Left ventricle myocardium inferior (tissue), 1 donor: Measurements from ENCODE around the gene CHTF8. TPM values are rescaled to one million over a fixed set of nuclear protein-coding genes. Genes with fewer than 3 reads are reported as not detected.

Source experiments
- DNase-seq: peaks from one replicate; pipeline ENCODE4 v3.0.0-alpha.2; 2020
- H3K27ac ChIP-seq: fragments of 200-600 bp; replicated peaks from 2 replicates; pipeline ENCODE4 v1.8.0; 2021
- H3K27me3 ChIP-seq: fragments of 200-600 bp; 2 replicates; pipeline ENCODE4 v1.8.0; 2021; ENCODE audit warnings: low read depth
- H3K36me3 ChIP-seq: fragments of 200-600 bp; 2 replicates; pipeline ENCODE4 v1.8.0; 2021
- H3K4me1 ChIP-seq: fragments of 200-600 bp; 2 replicates; pipeline ENCODE4 v1.8.0; 2021
- H3K4me3 ChIP-seq: fragments of 200-600 bp; 2 replicates; pipeline ENCODE4 v1.8.0; 2021; ENCODE audit warnings: mild to moderate bottlenecking, moderate library complexity
- H3K9me3 ChIP-seq: fragments of 200-600 bp; replicated peaks from 2 replicates; pipeline ENCODE4 v1.8.0; 2021
- CTCF ChIP-seq: fragments of 200-600 bp; IDR thresholded peaks from 2 replicates; pipeline ENCODE4 v1.8.0; 2021; ENCODE audit warnings: antibody characterized with exemption, mild to moderate bottlenecking, borderline replicate concordance
- intact Hi-C: fragments of 100-400 bp; cut with micrococcal nuclease; formaldehyde crosslinking; loops from one replicate; pipeline ENCODE4 v1.11.0; 2022
- total RNA-seq: library from RNA; stranded (reverse); fragmentation: NEBNext Ultra II Directional; extraction: Animal tissue kit (Norgen Biotek cat#: 25700); gene quantifications from one replicate; pipeline ENCODE4 v1.2.1, GENCODE V29; 2021
- donor health status: DM: no; HTN: yes; CAD: no; lungs with severe emphysema.

Gene CHTF8
- total RNA-seq, 1 donor from 2014 or later, result 52.4 TPM

- peaks cover 5% of the 10 kb centered on the region for H3K36me3 ChIP-seq
- no peak overlapping the region for H3K4me3 ChIP-seq
- no peak overlapping the region for H3K27ac ChIP-seq
- H3K4me1 ChIP-seq, result peaks cover 12% of the 10 kb centered on the region
- no peaks in the 10 kb centered on the region for H3K27me3 ChIP-seq
- no peak for DNase-seq
- no peak for TF ChIP-seq CTCF
- H3K9me3 ChIP-seq, result no peaks in the 10 kb centered on the region
- intact Hi-C loops, result no loop called here
Observed at GRCh38 chr16:69084289-69084688, 48.1 kb downstream of the CHTF8 start.

- DNase-seq, result no peak
- H3K4me1 ChIP-seq, result peaks cover 6% of the 10 kb centered on the region
- intact Hi-C loops, result no loop called here
- no peak for TF ChIP-seq CTCF
- H3K27ac ChIP-seq, result no peak overlapping the region
- H3K4me3 ChIP-seq, result no peak overlapping the region
- H3K9me3 ChIP-seq, result no peaks in the 10 kb centered on the region
- H3K27me3 ChIP-seq, result no peaks in the 10 kb centered on the region
- H3K36me3 ChIP-seq, result peaks cover 5% of the 10 kb centered on the region
Observed at GRCh38 chr16:69083306-69083941, 49.0 kb downstream of the CHTF8 start.

GRCh38 chr16:69079697-69080096 is 52.7 kb downstream of the CHTF8 start:
- Histone ChIP-seq H3K4me3 (no peak overlapping the region), H3K27me3 (no peaks in the 10 kb centered on the region), H3K9me3 (no peaks in the 10 kb centered on the region), H3K27ac (no peak overlapping the region), H3K4me1 (peaks cover 6% of the 10 kb centered on the region), H3K36me3 (peaks cover 4% of the 10 kb centered on the region)
- DNase-seq, result no peak
- TF ChIP-seq CTCF, result no peak
- intact Hi-C loops, result no loop called here

GRCh38 chr16:69078073-69078472 is 54.3 kb downstream of the CHTF8 start:
- peaks cover 2% of the 10 kb centered on the region for H3K4me1 ChIP-seq
- H3K36me3 ChIP-seq, result peaks cover 4% of the 10 kb centered on the region
- no peak overlapping the region for H3K4me3 ChIP-seq
- DNase-seq, result no peak
- TF ChIP-seq CTCF, result no peak
- H3K9me3 ChIP-seq, result no peaks in the 10 kb centered on the region
- intact Hi-C loops, result no loop called here
- no peak overlapping the region for H3K27ac ChIP-seq
- no peaks in the 10 kb centered on the region for H3K27me3 ChIP-seq

GRCh38 chr16:69077251-69077650 is 55.1 kb downstream of the CHTF8 start:
- intact Hi-C loops, result no loop called here
- TF ChIP-seq CTCF, result no peak
- Histone ChIP-seq H3K36me3 (peaks cover 4% of the 10 kb centered on the region), H3K27ac (no peak overlapping the region), H3K27me3 (no peaks in the 10 kb centered on the region), H3K4me3 (no peak overlapping the region), H3K9me3 (no peaks in the 10 kb centered on the region), H3K4me1 (peaks cover 10% of the 10 kb centered on the region)
- DNase-seq, result no peak
